ENCODE measurements around the gene TAF6L. TPM values are rescaled to one million over a fixed set of nuclear protein-coding genes. Genes with fewer than 3 reads are reported as not detected.
"Not testable (repeated sequence)": the region's sequence is repeated elsewhere in the genome, so short reads cannot be mapped to it uniquely, and the experiment has no call there.

TAF6L gene
- polyA plus RNA-seq, 3 donors: 5.1 to 35.5 (median 5.3) TPM

- intact Hi-C loops (cut with micrococcal nuclease): no loop called here
- WGBS (ENCODE audit: insufficient coverage): 89% methylated on average over 1 of the region's 9 CpGs
- no peaks in the 10 kb centered on the region for H3K27me3 Mint-ChIP-seq (ENCODE audit: low read depth in 3 of 3)
Measured at GRCh38 chr11:62747475-62748160, 23.6 kb upstream of the TAF6L start.

GRCh38 chr11:62749931-62750330 is 21.3 kb upstream of the TAF6L start:
- H3K27me3 ChIP-seq (ENCODE audit: control insufficient read depth in 2 of 2, insufficient read depth in 2 of 2, low read length in 2 of 2); H3K9ac ChIP-seq (ENCODE audit: insufficient read depth, low read length, poor library complexity, severe bottlenecking); H3K4me2 ChIP-seq (replicated peaks; ENCODE audit: extremely low read depth, low read length, poor library complexity, severe bottlenecking); H3K9me3 ChIP-seq (replicated peaks in 1 of 2; ENCODE audit: control insufficient read depth in 1 of 2, insufficient read depth in 1 of 2, low read length in 2 of 2); H3K27me3 Mint-ChIP-seq (ENCODE audit: low read depth in 3 of 3); H3K9me3 Mint-ChIP-seq; H3K4me3 ChIP-seq (replicated peaks in 1 of 3; ENCODE audit: low read depth in 2 of 3, low read length in 3 of 3); H3K4me3 Mint-ChIP-seq; H4K20me1 ChIP-seq (ENCODE audit: insufficient read depth, low read length); DNase-seq; H2AFZ ChIP-seq (ENCODE audit: insufficient read depth, low read depth, low read length, poor library complexity, severe bottlenecking); H3K27ac ChIP-seq (ENCODE audit: low read depth in 1 of 2, low read length in 2 of 2); intact Hi-C loops (cut with micrococcal nuclease): not testable (repeated sequence)
- Mint-ChIP-seq H3K4me1 (peaks cover 23% of the 10 kb centered on the region), H3K27ac (peak overlapping the region in 2 of 7 donors; percentile 26 to 30), H3K36me3 (peaks cover 14 to 41% of the 10 kb centered on the region in 2 donors)
- peaks cover 12 to 19% of the 10 kb centered on the region in 2 donors for H3K4me1 ChIP-seq (ENCODE audit: control insufficient read depth in 1 of 2, insufficient read depth in 2 of 2, low read length in 2 of 2)
- H3K36me3 ChIP-seq (replicated peaks in 1 of 2; ENCODE audit: control insufficient read depth in 1 of 2, insufficient read depth in 2 of 2, low read length in 2 of 2): peaks cover 9 to 28% of the 10 kb centered on the region in 2 donors
- peaks cover 36% of the 10 kb centered on the region for H3K79me2 ChIP-seq (ENCODE audit: insufficient read depth, low read length)
- no CpG with 5 or more reads among the region's 5 CpGs for WGBS (ENCODE audit: insufficient coverage)

More at GRCh38 chr11:62747475-62748160, 23.6 kb upstream of the TAF6L start:
- no peak for TF ChIP-seq CTCF (IDR thresholded peaks at IDR 0.05)
- Histone ChIP-seq H3K79me2 (ENCODE audit: insufficient read depth, low read length) (peaks cover 26% of the 10 kb centered on the region), H3K9me3 (replicated peaks in 1 of 2; ENCODE audit: control insufficient read depth in 1 of 2, insufficient read depth in 1 of 2, low read length in 2 of 2) (no peaks in the 10 kb centered on the region), H3K4me1 (ENCODE audit: control insufficient read depth in 1 of 2, insufficient read depth in 2 of 2, low read length in 2 of 2) (peaks cover 0 to under 1% of the 10 kb centered on the region in 2 donors), H4K20me1 (ENCODE audit: insufficient read depth, low read length) (no peaks in the 10 kb centered on the region), H3K36me3 (replicated peaks in 1 of 2; ENCODE audit: control insufficient read depth in 1 of 2, insufficient read depth in 2 of 2, low read length in 2 of 2) (peaks cover 9 to 23% of the 10 kb centered on the region in 2 donors), H3K4me3 (replicated peaks in 1 of 3; ENCODE audit: low read depth in 2 of 3, low read length in 3 of 3) (no peak overlapping the region), H3K4me2 (replicated peaks; ENCODE audit: extremely low read depth, low read length, poor library complexity, severe bottlenecking) (no peak overlapping the region), H2AFZ (ENCODE audit: insufficient read depth, low read depth, low read length, poor library complexity, severe bottlenecking) (no peak overlapping the region), H3K27me3 (ENCODE audit: control insufficient read depth in 2 of 2, insufficient read depth in 2 of 2, low read length in 2 of 2) (no peaks in the 10 kb centered on the region), H3K9ac (ENCODE audit: insufficient read depth, low read length, poor library complexity, severe bottlenecking) (no peak overlapping the region), H3K27ac (ENCODE audit: low read depth in 1 of 2, low read length in 2 of 2) (no peak overlapping the region)
- Mint-ChIP-seq H3K36me3 (peaks cover 10 to 38% of the 10 kb centered on the region in 2 donors), H3K27ac (no peak overlapping the region), H3K4me1 (peaks cover 13% of the 10 kb centered on the region), H3K9me3 (no peaks in the 10 kb centered on the region), H3K4me3 (no peak overlapping the region)
- DNase-seq: no peak

Measured in CD14-positive monocyte (primary cell).